Measurements from ENCODE around the gene ATP2C2.
"Not testable (repeated sequence)": the region's sequence is repeated elsewhere in the genome, so short reads cannot be mapped to it uniquely, and the experiment has no call there.

ATP2C2 gene

GRCh38 chr16:84368308-84368996 lies at the start of gene ATP2C2:
TSS of gene ATP2C2 (plus strand) at chr16:84368538. CDS start at chr16:84368616, 78 bp downstream.
- DNase-seq, result no peak

- DNase-seq, result no peak
Measured at GRCh38 chr16:84319146-84319760, 49.1 kb upstream of the ATP2C2 start.

GRCh38 chr16:84320511-84320910 lies 47.8 kb upstream of the ATP2C2 start:
- no peak for DNase-seq

GRCh38 chr16:84321932-84322331 lies 46.4 kb upstream of the ATP2C2 start:
- no peak for DNase-seq

GRCh38 chr16:84322749-84323148 lies 45.6 kb upstream of the ATP2C2 start:
- DNase-seq, result no peak

GRCh38 chr16:84323606-84324005 lies 44.7 kb upstream of the ATP2C2 start:
- DNase-seq, result no peak

- DNase-seq, result no peak
Measured at GRCh38 chr16:84324434-84325262, 43.7 kb upstream of the ATP2C2 start.

GRCh38 chr16:84326545-84326944 lies 41.8 kb upstream of the ATP2C2 start:
- DNase-seq, result no peak

- DNase-seq, result no peak
Measured at GRCh38 chr16:84327926-84328505, 40.3 kb upstream of the ATP2C2 start.

GRCh38 chr16:84329016-84329415 lies 39.3 kb upstream of the ATP2C2 start:
- DNase-seq, result no peak

GRCh38 chr16:84329843-84330684 lies 38.3 kb upstream of the ATP2C2 start:
- DNase-seq, result no peak

GRCh38 chr16:84330685-84331050 lies 37.7 kb upstream of the ATP2C2 start:
- no peak for DNase-seq

GRCh38 chr16:84331998-84332780 lies 36.1 kb upstream of the ATP2C2 start:
- no peak for DNase-seq

GRCh38 chr16:84332975-84333684 lies 35.2 kb upstream of the ATP2C2 start:
- DNase-seq, result no peak

GRCh38 chr16:84334058-84334457 lies 34.3 kb upstream of the ATP2C2 start:
- no peak for DNase-seq

GRCh38 chr16:84334482-84334881 lies 33.9 kb upstream of the ATP2C2 start:
- no peak for DNase-seq

GRCh38 chr16:84337236-84337635 lies 31.1 kb upstream of the ATP2C2 start:
- DNase-seq, result not testable (repeated sequence)

GRCh38 chr16:84339311-84339710 lies 29.0 kb upstream of the ATP2C2 start:
- no peak for DNase-seq

GRCh38 chr16:84339766-84340165 lies 28.6 kb upstream of the ATP2C2 start:
- DNase-seq, result no peak

- DNase-seq, result no peak
Measured at GRCh38 chr16:84340325-84341040, 27.9 kb upstream of the ATP2C2 start.

Data from stimulated activated naive CD4-positive, alpha-beta T cell (primary cell).